T-helper 17 cell (primary cell): Measurements from ENCODE around the gene SHANK2. TPM values are rescaled to one million over a fixed set of nuclear protein-coding genes. Genes with fewer than 3 reads are reported as not detected.

Source experiments
- ATAC-seq: fragments of 150-1000 bp; cut with Tn5 transposase; 2 replicates; pipeline ENCODE4 v1.10.0; 2021; ENCODE audit warnings: mild to moderate bottlenecking, moderate library complexity
- DNase-seq, 3 donors: peaks; one replicate each; pipeline versions ENCODE4 v3.0.0 to v3.0.0-alpha.2; 2020 to 2021
- H3K9me3 ChIP-seq: one replicate; pipeline ENCODE4 v1.7.0; 2013; ENCODE audit warnings: low read length, mild to moderate bottlenecking; ENCODE audit not compliant: control insufficient read depth, poor library complexity, severe bottlenecking
- H3K27ac Mint-ChIP-seq: one replicate; pipeline ENCODE4 v1.8.0; 2022; ENCODE audit warnings: mild to moderate bottlenecking, moderate library complexity, mixed read lengths
- H3K27me3 Mint-ChIP-seq: one replicate; pipeline ENCODE4 v1.8.0; 2022; ENCODE audit warnings: mixed read lengths
- H3K36me3 Mint-ChIP-seq: one replicate; pipeline ENCODE4 v1.8.0; 2022; ENCODE audit warnings: low read depth, mixed read lengths
- H3K4me1 Mint-ChIP-seq: one replicate; pipeline ENCODE4 v1.8.0; 2022; ENCODE audit warnings: mild to moderate bottlenecking, mixed read lengths
- H3K4me3 Mint-ChIP-seq: one replicate; pipeline ENCODE4 v1.8.0; 2022; ENCODE audit warnings: mild to moderate bottlenecking, moderate library complexity, mixed read lengths
- total RNA-seq, 4 donors: library from RNA in 2 of 4; stranded (reverse) in 2 of 4; gene quantifications; one replicate each; pipeline ENCODE4 v1.2.3 and lab custom pipeline; 2022 to 2026

SHANK2 gene
- total RNA-seq, 2 donors from 2014 or later = 0.37 TPM; not detected in 1

GRCh38 chr11:71214553-71215424, 37.6 kb downstream of the SHANK2 start:
- Mint-ChIP-seq H3K27ac (no peak overlapping the region), H3K27me3 (peaks cover 40% of the 10 kb centered on the region), H3K36me3 (peaks cover 2% of the 10 kb centered on the region), H3K4me1 (peaks cover 2% of the 10 kb centered on the region), H3K4me3 (no peak overlapping the region)
- no peak for DNase-seq
- H3K9me3 ChIP-seq = no peaks in the 10 kb centered on the region
- no peak for ATAC-seq

- peaks cover 40% of the 10 kb centered on the region for H3K27me3 Mint-ChIP-seq
- no peak overlapping the region for H3K4me3 Mint-ChIP-seq
- H3K27ac Mint-ChIP-seq = no peak overlapping the region
- ATAC-seq = no peak
- H3K9me3 ChIP-seq = no peaks in the 10 kb centered on the region
- H3K4me1 Mint-ChIP-seq = peaks cover 2% of the 10 kb centered on the region
- no peak for DNase-seq
- peaks cover 2% of the 10 kb centered on the region for H3K36me3 Mint-ChIP-seq
Observed at GRCh38 chr11:71213696-71214552, 38.5 kb downstream of the SHANK2 start.

GRCh38 chr11:71212871-71213559, 39.4 kb downstream of the SHANK2 start:
- no peaks in the 10 kb centered on the region for H3K9me3 ChIP-seq
- Mint-ChIP-seq H3K4me3 (no peak overlapping the region), H3K4me1 (peaks cover 2% of the 10 kb centered on the region), H3K27ac (no peak overlapping the region), H3K36me3 (peaks cover 2% of the 10 kb centered on the region), H3K27me3 (peaks cover 34% of the 10 kb centered on the region)
- ATAC-seq (no peak), DNase-seq (no peak)

GRCh38 chr11:71211631-71212030, 40.7 kb downstream of the SHANK2 start:
- Mint-ChIP-seq H3K27me3 (peaks cover 41% of the 10 kb centered on the region), H3K36me3 (peaks cover 2% of the 10 kb centered on the region), H3K4me1 (peaks cover 2% of the 10 kb centered on the region), H3K4me3 (no peak overlapping the region), H3K27ac (no peak overlapping the region)
- no peak for ATAC-seq
- DNase-seq = no peak
- H3K9me3 ChIP-seq = no peaks in the 10 kb centered on the region

GRCh38 chr11:71210861-71211260, 41.5 kb downstream of the SHANK2 start:
- H3K27me3 Mint-ChIP-seq = peaks cover 41% of the 10 kb centered on the region
- peaks cover under 1% of the 10 kb centered on the region for H3K4me1 Mint-ChIP-seq
- no peak for ATAC-seq
- H3K9me3 ChIP-seq = no peaks in the 10 kb centered on the region
- H3K36me3 Mint-ChIP-seq = peaks cover 2% of the 10 kb centered on the region
- no peak overlapping the region for H3K27ac Mint-ChIP-seq
- DNase-seq = no peak
- H3K4me3 Mint-ChIP-seq = no peak overlapping the region

GRCh38 chr11:71209656-71210055, 42.7 kb downstream of the SHANK2 start:
- no peak overlapping the region for H3K4me3 Mint-ChIP-seq

GRCh38 chr11:71209181-71209580, 43.2 kb downstream of the SHANK2 start:
- no peaks in the 10 kb centered on the region for H3K9me3 ChIP-seq
- Mint-ChIP-seq H3K36me3 (peaks cover 2% of the 10 kb centered on the region), H3K4me3 (no peak overlapping the region), H3K4me1 (no peaks in the 10 kb centered on the region), H3K27me3 (peaks cover 28% of the 10 kb centered on the region), H3K27ac (no peak overlapping the region)
- DNase-seq (no peak), ATAC-seq (no peak)

More at GRCh38 chr11:71209656-71210055, 42.7 kb downstream of the SHANK2 start:
- Mint-ChIP-seq H3K27me3 (peaks cover 32% of the 10 kb centered on the region), H3K36me3 (peaks cover 2% of the 10 kb centered on the region), H3K4me1 (no peaks in the 10 kb centered on the region), H3K27ac (no peak overlapping the region)
- DNase-seq = no peak
- no peaks in the 10 kb centered on the region for H3K9me3 ChIP-seq
- ATAC-seq = no peak

- Mint-ChIP-seq H3K4me1 (no peaks in the 10 kb centered on the region), H3K27ac (no peak overlapping the region), H3K27me3 (peaks cover 23% of the 10 kb centered on the region), H3K36me3 (peaks cover 2% of the 10 kb centered on the region), H3K4me3 (no peak overlapping the region)
- no peaks in the 10 kb centered on the region for H3K9me3 ChIP-seq
- no peak for ATAC-seq
- no peak for DNase-seq
Observed at GRCh38 chr11:71208011-71208774, 44.2 kb downstream of the SHANK2 start.

GRCh38 chr11:71207563-71207962, 44.8 kb downstream of the SHANK2 start:
- DNase-seq = no peak
- Mint-ChIP-seq H3K4me3 (no peak overlapping the region), H3K36me3 (peaks cover under 1% of the 10 kb centered on the region), H3K27me3 (peaks cover 29% of the 10 kb centered on the region), H3K27ac (no peak overlapping the region), H3K4me1 (no peaks in the 10 kb centered on the region)
- no peaks in the 10 kb centered on the region for H3K9me3 ChIP-seq
- no peak for ATAC-seq

GRCh38 chr11:71206186-71206585, 46.2 kb downstream of the SHANK2 start:
- Mint-ChIP-seq H3K4me3 (no peak overlapping the region), H3K4me1 (no peaks in the 10 kb centered on the region), H3K27ac (no peak overlapping the region), H3K27me3 (peaks cover 32% of the 10 kb centered on the region), H3K36me3 (no peaks in the 10 kb centered on the region)
- no peaks in the 10 kb centered on the region for H3K9me3 ChIP-seq
- no peak for DNase-seq
- no peak for ATAC-seq

GRCh38 chr11:71204748-71205664, 47.4 kb downstream of the SHANK2 start:
- Mint-ChIP-seq H3K36me3 (no peaks in the 10 kb centered on the region), H3K4me3 (no peak overlapping the region), H3K27ac (no peak overlapping the region), H3K4me1 (no peaks in the 10 kb centered on the region), H3K27me3 (peaks cover 34% of the 10 kb centered on the region)
- ATAC-seq = no peak
- DNase-seq = no peak
- H3K9me3 ChIP-seq = no peaks in the 10 kb centered on the region

- no peak for ATAC-seq
- H3K27ac Mint-ChIP-seq = no peak overlapping the region
- no peak for DNase-seq
- H3K36me3 Mint-ChIP-seq = no peaks in the 10 kb centered on the region
- no peak overlapping the region for H3K4me3 Mint-ChIP-seq
- peaks cover 34% of the 10 kb centered on the region for H3K27me3 Mint-ChIP-seq
- H3K4me1 Mint-ChIP-seq = no peaks in the 10 kb centered on the region
- H3K9me3 ChIP-seq = no peaks in the 10 kb centered on the region
Observed at GRCh38 chr11:71204294-71204693, 48.1 kb downstream of the SHANK2 start.
